ENCODE measurements around the gene MAPK1IP1L.
A peak's percentile ranks its signal among the peaks of the same experiment; 100 is the strongest.

Gene MAPK1IP1L

DNA sequence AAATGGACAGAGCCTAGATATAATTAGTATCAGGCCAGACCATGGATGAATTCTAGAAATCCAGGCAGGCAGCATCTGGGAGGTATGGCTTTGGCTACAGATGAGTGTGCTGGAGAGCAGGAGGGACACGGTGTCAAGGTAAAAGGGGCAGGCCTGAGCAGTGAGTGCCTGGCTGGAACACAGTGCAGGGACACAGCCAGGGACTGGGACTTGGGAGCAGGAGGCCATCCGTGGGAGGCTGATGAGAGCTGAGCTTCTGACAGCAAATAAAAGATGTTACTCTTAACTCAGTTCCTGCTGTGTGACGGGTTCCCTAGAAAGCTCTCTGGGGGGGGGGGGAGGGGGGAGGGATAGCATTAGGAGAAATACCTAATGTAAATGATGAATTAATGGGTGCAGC is 64.0 kb downstream of the MAPK1IP1L start:
- TF ChIP-seq, protein P1, sequence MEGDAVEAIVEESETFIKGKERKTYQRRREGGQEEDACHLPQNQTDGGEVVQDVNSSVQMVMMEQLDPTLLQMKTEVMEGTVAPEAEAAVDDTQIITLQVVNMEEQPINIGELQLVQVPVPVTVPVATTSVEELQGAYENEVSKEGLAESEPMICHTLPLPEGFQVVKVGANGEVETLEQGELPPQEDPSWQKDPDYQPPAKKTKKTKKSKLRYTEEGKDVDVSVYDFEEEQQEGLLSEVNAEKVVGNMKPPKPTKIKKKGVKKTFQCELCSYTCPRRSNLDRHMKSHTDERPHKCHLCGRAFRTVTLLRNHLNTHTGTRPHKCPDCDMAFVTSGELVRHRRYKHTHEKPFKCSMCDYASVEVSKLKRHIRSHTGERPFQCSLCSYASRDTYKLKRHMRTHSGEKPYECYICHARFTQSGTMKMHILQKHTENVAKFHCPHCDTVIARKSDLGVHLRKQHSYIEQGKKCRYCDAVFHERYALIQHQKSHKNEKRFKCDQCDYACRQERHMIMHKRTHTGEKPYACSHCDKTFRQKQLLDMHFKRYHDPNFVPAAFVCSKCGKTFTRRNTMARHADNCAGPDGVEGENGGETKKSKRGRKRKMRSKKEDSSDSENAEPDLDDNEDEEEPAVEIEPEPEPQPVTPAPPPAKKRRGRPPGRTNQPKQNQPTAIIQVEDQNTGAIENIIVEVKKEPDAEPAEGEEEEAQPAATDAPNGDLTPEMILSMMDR (conservative IDR thresholded peaks at IDR 0.05; ENCODE audit: low read depth, low read length), result no peak
- no peak overlapping the region for H3K4me3 ChIP-seq (ENCODE audit: low read depth, low read length)
- DNase-seq (ENCODE audit: low read depth), result no peak

DNA sequence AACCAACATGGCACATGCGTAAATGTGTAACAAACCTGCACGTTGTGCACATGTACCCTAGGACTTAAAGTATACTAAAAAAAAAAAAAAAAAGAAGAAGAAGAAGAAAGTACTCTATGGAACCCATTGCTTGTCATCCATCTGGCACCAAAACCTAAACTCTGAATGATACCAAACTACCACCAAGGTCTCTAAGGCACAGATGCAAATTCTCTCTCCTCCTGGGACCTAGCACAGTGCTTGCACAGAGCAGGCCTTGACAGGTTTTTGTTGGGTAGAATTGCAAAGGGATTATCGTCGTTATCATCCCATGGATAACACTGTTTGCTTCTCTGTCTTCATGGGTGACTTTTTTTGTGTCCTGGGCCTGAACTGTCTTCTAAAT is 64.4 kb downstream of the MAPK1IP1L start:
- H3K4me3 ChIP-seq (ENCODE audit: low read depth, low read length), result no peak overlapping the region
- no peak for DNase-seq (ENCODE audit: low read depth)

DNA sequence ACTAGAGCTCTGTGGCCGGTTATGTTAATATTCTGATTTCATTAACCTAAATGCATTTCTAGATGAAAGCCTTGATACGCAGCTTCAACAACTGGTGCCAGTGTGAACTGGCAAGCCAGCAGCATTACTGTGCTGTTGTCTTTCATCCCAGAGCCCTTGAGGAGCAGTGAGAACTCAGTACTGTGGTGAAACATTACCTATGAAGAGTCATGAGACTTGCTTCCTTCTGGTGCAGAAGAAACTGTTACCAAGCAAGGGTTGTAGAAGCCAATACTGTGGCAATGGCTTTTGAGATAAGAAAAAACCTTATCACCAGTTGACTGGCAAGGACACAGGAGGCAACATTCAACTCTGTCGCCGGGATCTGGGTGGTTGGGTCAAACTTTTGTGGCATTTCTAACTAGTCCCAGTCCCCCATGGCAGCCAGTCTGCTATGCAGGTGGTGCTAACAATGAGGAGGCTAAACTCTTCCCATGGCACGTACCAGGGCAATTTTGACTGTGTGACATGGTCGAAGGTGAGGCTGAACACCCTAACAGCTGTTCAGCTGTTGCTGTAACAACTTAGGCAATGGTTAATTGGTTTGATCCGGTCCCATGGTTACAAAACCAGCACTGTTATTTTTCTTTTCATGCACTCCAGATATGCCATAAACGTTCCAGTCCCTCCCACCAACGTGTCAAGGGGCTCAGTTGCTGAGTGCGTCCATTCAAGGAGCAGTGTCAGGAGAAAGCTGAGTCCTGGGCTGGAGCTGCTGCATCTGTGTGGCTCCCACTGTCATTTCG is 65.0 kb downstream of the MAPK1IP1L start:
- TF ChIP-seq, protein P1 (conservative IDR thresholded peaks at IDR 0.05; ENCODE audit: low read depth, low read length), result no peak
- no peak for DNase-seq (ENCODE audit: low read depth)
- H3K4me3 ChIP-seq (ENCODE audit: low read depth, low read length), result no peak overlapping the region

More for the DNA sequence above, 64.4 kb downstream of the MAPK1IP1L start:
- TF ChIP-seq, protein P1 (conservative IDR thresholded peaks at IDR 0.05; ENCODE audit: low read depth, low read length), result no peak

DNA sequence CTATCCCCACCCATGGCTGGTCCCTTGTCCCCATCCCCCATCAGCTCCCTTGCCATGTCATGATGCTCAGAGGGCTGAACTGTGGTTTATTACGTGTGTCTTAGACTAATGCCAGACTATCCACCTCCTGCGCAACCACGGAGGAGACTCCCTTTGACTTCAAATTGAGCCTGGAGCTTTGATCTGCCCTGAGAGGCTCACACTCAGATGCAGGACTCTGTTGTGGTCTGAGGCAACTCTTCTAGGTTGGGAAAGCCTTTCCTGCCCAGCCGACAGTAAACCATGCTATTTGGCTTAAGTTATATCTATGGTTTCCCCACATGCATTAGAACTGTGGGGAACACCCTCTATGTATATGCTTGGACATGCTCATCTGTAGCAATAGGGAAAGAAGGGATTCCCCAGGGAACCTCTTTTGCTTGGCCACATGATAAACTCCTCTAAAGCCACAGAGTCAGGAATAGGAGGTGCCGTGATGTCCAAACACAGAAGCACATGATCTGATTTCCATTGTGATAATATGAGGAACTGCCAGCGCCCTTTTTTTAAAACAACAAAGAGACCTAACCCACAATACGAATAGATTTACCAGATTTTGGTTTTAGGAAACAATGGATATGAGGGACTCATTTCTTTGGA is 66.5 kb downstream of the MAPK1IP1L start:
- DNase-seq (ENCODE audit: low read depth), result peak; percentile 60
- no peak overlapping the region for H3K4me3 ChIP-seq (ENCODE audit: low read depth, low read length)

DNA sequence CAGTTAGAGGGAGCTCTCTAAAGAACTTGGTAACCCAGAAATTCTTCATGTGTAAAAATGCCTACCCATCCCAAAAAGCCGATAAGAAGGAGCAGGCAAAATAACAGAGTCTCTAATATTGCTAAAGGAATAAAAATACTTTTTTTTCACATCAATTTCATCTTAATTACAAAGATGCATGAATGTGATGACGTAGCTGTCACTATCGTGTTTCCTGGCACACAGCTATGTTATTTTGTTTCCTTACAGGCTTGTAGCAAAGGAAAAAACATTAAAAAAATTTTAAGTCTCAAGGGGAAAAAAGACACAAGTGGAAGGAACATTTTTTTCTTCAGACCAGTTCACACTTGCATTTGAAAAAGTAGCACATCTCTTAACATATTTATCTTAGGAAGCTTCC is 67.3 kb downstream of the MAPK1IP1L start:
- no peak overlapping the region for H3K4me3 ChIP-seq (ENCODE audit: low read depth, low read length)
- TF ChIP-seq, protein P1 (conservative IDR thresholded peaks at IDR 0.05; ENCODE audit: low read depth, low read length), result no peak
- DNase-seq (ENCODE audit: low read depth), result no peak

More for the DNA sequence above, 66.5 kb downstream of the MAPK1IP1L start:
- TF ChIP-seq, protein P1 (conservative IDR thresholded peaks at IDR 0.05; ENCODE audit: low read depth, low read length), result no peak

Measured in choroid plexus epithelial cell (primary cell).